Cerebellar nuclear complex (tissue), 1 donor: ENCODE measurements around the gene DOK5.

Experiments used
- DNase-seq, 2 experiments: peaks; one replicate each; lab custom pipeline; 2025; lab: John Stamatoyannopoulos, UW

The DOK5 gene

GRCh38 chr20:54694516-54694915, 219.1 kb downstream of the DOK5 start:
- DNase-seq = no peak

- no peak for DNase-seq
These were observed 223.0 kb downstream of the DOK5 start for GRCh38 chr20:54698373-54698772.
